HG03521 (cell line): ENCODE data around the gene LRP5.

Experiments used
- ATAC-seq: cut with Tn5 transposase; IDR thresholded peaks from one replicate; pipeline ENCODE4 v1.9.1; 2021; ENCODE audit warnings: mild to moderate bottlenecking, moderate library complexity; ENCODE audit not compliant: unreplicated experiment

The LRP5 gene

GRCh38 chr11:68328374-68329091, 16.1 kb downstream of the LRP5 start:
- ATAC-seq = no peak

- no peak for ATAC-seq
These were observed 17.1 kb downstream of the LRP5 start for GRCh38 chr11:68329536-68329935.

- ATAC-seq = no peak
These were observed 17.7 kb downstream of the LRP5 start for GRCh38 chr11:68329978-68330699.

GRCh38 chr11:68330700-68331337, 18.4 kb downstream of the LRP5 start:
- ATAC-seq = no peak

GRCh38 chr11:68331338-68331947, 19.1 kb downstream of the LRP5 start:
- no peak for ATAC-seq

- no peak for ATAC-seq
These were observed 19.8 kb downstream of the LRP5 start for GRCh38 chr11:68332186-68332585.

- no peak for ATAC-seq
These were observed 20.8 kb downstream of the LRP5 start for GRCh38 chr11:68333173-68333572.

GRCh38 chr11:68334923-68335322, 22.5 kb downstream of the LRP5 start:
- no peak for ATAC-seq

- ATAC-seq = no peak
These were observed 23.3 kb downstream of the LRP5 start for GRCh38 chr11:68335683-68336082.

- ATAC-seq = no peak
These were observed 24.3 kb downstream of the LRP5 start for GRCh38 chr11:68336716-68337115.

GRCh38 chr11:68337399-68337835, 25.0 kb downstream of the LRP5 start:
- ATAC-seq = no peak

- no peak for ATAC-seq
These were observed 25.8 kb downstream of the LRP5 start for GRCh38 chr11:68338051-68338780.

- ATAC-seq = no peak
These were observed 27.8 kb downstream of the LRP5 start for GRCh38 chr11:68340003-68340767.

- no peak for ATAC-seq
These were observed 28.6 kb downstream of the LRP5 start for GRCh38 chr11:68340784-68341556.

- no peak for ATAC-seq
These were observed 29.4 kb downstream of the LRP5 start for GRCh38 chr11:68341557-68342458.

- ATAC-seq = no peak
These were observed 30.2 kb downstream of the LRP5 start for GRCh38 chr11:68342459-68343158.

- ATAC-seq = no peak
These were observed 31.4 kb downstream of the LRP5 start for GRCh38 chr11:68343761-68344256.
